Keratinocyte (primary cell): ENCODE data around the gene RBFOX2.

Source experiments
- EZH2 ChIP-seq: IDR thresholded peaks from one replicate; pipeline ENCODE4 v1.6.1; 2012; ENCODE audit warnings: inconsistent platforms, mild to moderate bottlenecking, low read length, moderate library complexity
- TF ChIP-seq, protein P1 (sequence below), 3 experiments: IDR thresholded peaks in 1 of 3; conservative IDR thresholded peaks in 1 of 3; optimal IDR thresholded peaks in 1 of 3; 2 replicates in 2 of 3; 3 replicates in 1 of 3; pipeline versions ENCODE3 to v1.5.1; 2011; ENCODE audit warnings: low read length in 3 of 3, mild to moderate bottlenecking in 3 of 3, moderate library complexity in 2 of 3, control low read depth in 1 of 3, inconsistent platforms in 1 of 3; ENCODE audit not compliant: insufficient read depth in 2 of 3; ENCODE audit errors: extremely low read depth in 1 of 3

GRCh38 chr22:35839841-35840301 is 188.8 kb downstream of the RBFOX2 start:
- TF ChIP-seq, protein P1, sequence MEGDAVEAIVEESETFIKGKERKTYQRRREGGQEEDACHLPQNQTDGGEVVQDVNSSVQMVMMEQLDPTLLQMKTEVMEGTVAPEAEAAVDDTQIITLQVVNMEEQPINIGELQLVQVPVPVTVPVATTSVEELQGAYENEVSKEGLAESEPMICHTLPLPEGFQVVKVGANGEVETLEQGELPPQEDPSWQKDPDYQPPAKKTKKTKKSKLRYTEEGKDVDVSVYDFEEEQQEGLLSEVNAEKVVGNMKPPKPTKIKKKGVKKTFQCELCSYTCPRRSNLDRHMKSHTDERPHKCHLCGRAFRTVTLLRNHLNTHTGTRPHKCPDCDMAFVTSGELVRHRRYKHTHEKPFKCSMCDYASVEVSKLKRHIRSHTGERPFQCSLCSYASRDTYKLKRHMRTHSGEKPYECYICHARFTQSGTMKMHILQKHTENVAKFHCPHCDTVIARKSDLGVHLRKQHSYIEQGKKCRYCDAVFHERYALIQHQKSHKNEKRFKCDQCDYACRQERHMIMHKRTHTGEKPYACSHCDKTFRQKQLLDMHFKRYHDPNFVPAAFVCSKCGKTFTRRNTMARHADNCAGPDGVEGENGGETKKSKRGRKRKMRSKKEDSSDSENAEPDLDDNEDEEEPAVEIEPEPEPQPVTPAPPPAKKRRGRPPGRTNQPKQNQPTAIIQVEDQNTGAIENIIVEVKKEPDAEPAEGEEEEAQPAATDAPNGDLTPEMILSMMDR (optimal IDR thresholded peaks at IDR 0.05 in 1 of 3, IDR thresholded peaks at IDR 0.05 in 1 of 3, conservative IDR thresholded peaks at IDR 0.05 in 1 of 3; ENCODE audit: extremely low read depth in 1 of 3, insufficient read depth in 2 of 3, low read length in 3 of 3), result no peak
- no peak for TF ChIP-seq EZH2
